Neural progenitor cell (in vitro differentiated cells): ENCODE measurements around the gene PLXNA4. TPM values are rescaled to one million over a fixed set of nuclear protein-coding genes. Genes with fewer than 3 reads are reported as not detected.

Source experiments
- DNase-seq: peaks from one replicate; pipeline ENCODE4 v3.0.0-alpha.2; 2016; ENCODE audit warnings: low spot score
- H2AFZ ChIP-seq: fragments of 200-600 bp; sonication (generic); replicated peaks from 2 replicates; pipeline ENCODE4 v1.6.1; 2016; ENCODE audit warnings: antibody characterized with exemption
- H3F3A ChIP-seq: fragments of 200-600 bp; sonication (generic); 2 replicates; pipeline ENCODE4 v1.6.1; 2016; ENCODE audit warnings: antibody characterized with exemption, low read depth
- H3K27ac ChIP-seq: fragments of 200-600 bp; sonication (generic); 2 replicates; pipeline ENCODE4 v1.5.1; 2016; ENCODE audit warnings: mild to moderate bottlenecking
- H3K27me3 ChIP-seq: fragments of 200-600 bp; sonication (generic); 2 replicates; pipeline ENCODE4 v1.6.1; 2016; ENCODE audit warnings: mild to moderate bottlenecking, moderate library complexity
- H3K36me3 ChIP-seq: fragments of 200-600 bp; sonication (generic); 2 replicates; pipeline ENCODE4 v1.5.1; 2016
- H3K4me1 ChIP-seq: fragments of 200-600 bp; sonication (generic); 2 replicates; pipeline ENCODE4 v1.6.1; 2016; ENCODE audit warnings: mixed run types
- H3K4me2 ChIP-seq: fragments of 200-600 bp; sonication (generic); 2 replicates; pipeline ENCODE4 v1.6.1; 2016
- H3K4me3 ChIP-seq: fragments of 200-600 bp; sonication (generic); 2 replicates; pipeline ENCODE4 v1.5.1; 2016
- H3K79me2 ChIP-seq: fragments of 200-600 bp; sonication (generic); 2 replicates; pipeline ENCODE4 v1.6.1; 2016; ENCODE audit warnings: low read depth
- H3K9ac ChIP-seq: fragments of 200-600 bp; sonication (generic); 2 replicates; pipeline ENCODE4 v1.6.1; 2016
- H3K9me3 ChIP-seq: fragments of 200-600 bp; sonication (generic); 2 replicates; pipeline ENCODE4 v1.5.1; 2016; ENCODE audit warnings: low read depth
- H4K20me1 ChIP-seq: fragments of 200-600 bp; sonication (generic); 2 replicates; pipeline ENCODE4 v1.6.1; 2016; ENCODE audit warnings: low read depth
- H3K27ac Mint-ChIP-seq: 3 replicates; pipeline ENCODE4 v1.8.0; 2021; ENCODE audit warnings: mixed read lengths
- H3K27me3 Mint-ChIP-seq: 2 replicates; pipeline ENCODE4 v1.8.0; 2022; ENCODE audit warnings: low read depth, mild to moderate bottlenecking, inconsistent platforms, moderate library complexity, mixed read lengths; ENCODE audit not compliant: insufficient read depth
- H3K36me3 Mint-ChIP-seq: 3 replicates; pipeline ENCODE4 v1.8.0; 2021; ENCODE audit warnings: mixed read lengths
- H3K4me1 Mint-ChIP-seq: 3 replicates; pipeline ENCODE4 v1.8.0; 2021; ENCODE audit warnings: mixed read lengths
- H3K4me3 Mint-ChIP-seq: 3 replicates; pipeline ENCODE4 v1.8.0; 2021; ENCODE audit warnings: mild to moderate bottlenecking, moderate library complexity, mixed read lengths
- H3K9me3 Mint-ChIP-seq: 3 replicates; pipeline ENCODE4 v1.8.0; 2020; ENCODE audit warnings: mixed read lengths
- CTCF ChIP-seq: fragments of 200-600 bp; sonication (generic); IDR thresholded peaks from 2 replicates; pipeline ENCODE4 v1.5.1; 2017; ENCODE audit warnings: antibody characterized with exemption, mild to moderate bottlenecking
- EZH2 ChIP-seq: fragments of 200-600 bp; sonication (generic); IDR thresholded peaks from 2 replicates; pipeline ENCODE4 v1.6.1; 2017; ENCODE audit warnings: antibody characterized with exemption, mild to moderate bottlenecking, moderate library complexity
- EZH2phosphoT487 ChIP-seq: fragments of 200-600 bp; sonication (generic); IDR thresholded peaks from 2 replicates; pipeline ENCODE4 v1.6.1; 2017; ENCODE audit warnings: antibody characterized with exemption
- total RNA-seq: library from RNA; depleted of rRNA; stranded (reverse); fragments of >200 nt; gene quantifications from 2 replicates; pipeline ENCODE4 v1.2.3, GENCODE V29; 2015; ENCODE audit warnings: low replicate concordance

PLXNA4 gene
- total RNA-seq, 1 donor from 2014 or later: 0.49 TPM

GRCh38 chr7:132161976-132162375, 414.3 kb downstream of the PLXNA4 start:
- H3K79me2 ChIP-seq: no peaks in the 10 kb centered on the region
- H3K27me3 ChIP-seq: no peaks in the 10 kb centered on the region
- Mint-ChIP-seq H3K27me3 (peaks cover 11% of the 10 kb centered on the region), H3K27ac (no peak overlapping the region), H3K4me1 (peaks cover 43% of the 10 kb centered on the region), H3K9me3 (no peaks in the 10 kb centered on the region), H3K36me3 (no peaks in the 10 kb centered on the region), H3K4me3 (no peak overlapping the region)
- no peaks in the 10 kb centered on the region for H3K36me3 ChIP-seq
- no peak for DNase-seq
- H3K27ac ChIP-seq: no peak overlapping the region
- no peaks in the 10 kb centered on the region for H4K20me1 ChIP-seq
- H3K4me2 ChIP-seq: no peak overlapping the region
- H3K9ac ChIP-seq: no peak overlapping the region
- no peaks in the 10 kb centered on the region for H3K9me3 ChIP-seq
- no peak overlapping the region for H3K4me3 ChIP-seq
- peaks cover 15% of the 10 kb centered on the region for H3K4me1 ChIP-seq
- no peak overlapping the region for H2AFZ ChIP-seq
- TF ChIP-seq CTCF (no peak), EZH2phosphoT487 (no peak), EZH2 (no peak)
- no peaks in the 10 kb centered on the region for H3F3A ChIP-seq

- peaks cover 43% of the 10 kb centered on the region for H3K4me1 Mint-ChIP-seq
Observed at GRCh38 chr7:132161533-132161915, 414.7 kb downstream of the PLXNA4 start.

GRCh38 chr7:132160611-132161532, 415.4 kb downstream of the PLXNA4 start:
- H3K9ac ChIP-seq: no peak overlapping the region
- no peaks in the 10 kb centered on the region for H3K9me3 ChIP-seq
- Mint-ChIP-seq H3K4me1 (peaks cover 43% of the 10 kb centered on the region), H3K27me3 (peaks cover 15% of the 10 kb centered on the region), H3K36me3 (no peaks in the 10 kb centered on the region), H3K27ac (no peak overlapping the region), H3K9me3 (no peaks in the 10 kb centered on the region), H3K4me3 (no peak overlapping the region)
- no peak overlapping the region for H3K27ac ChIP-seq
- no peak overlapping the region for H3K4me2 ChIP-seq
- H3K4me3 ChIP-seq: no peak overlapping the region
- no peak for TF ChIP-seq CTCF
- TF ChIP-seq EZH2phosphoT487: no peak
- no peak for TF ChIP-seq EZH2
- no peaks in the 10 kb centered on the region for H3K36me3 ChIP-seq
- H3F3A ChIP-seq: no peaks in the 10 kb centered on the region
- no peak for DNase-seq
- no peaks in the 10 kb centered on the region for H3K27me3 ChIP-seq
- H2AFZ ChIP-seq: no peak overlapping the region
- no peaks in the 10 kb centered on the region for H3K79me2 ChIP-seq
- H3K4me1 ChIP-seq: peaks cover 15% of the 10 kb centered on the region
- H4K20me1 ChIP-seq: no peaks in the 10 kb centered on the region

More at GRCh38 chr7:132161533-132161915, 414.7 kb downstream of the PLXNA4 start:
- Mint-ChIP-seq H3K36me3 (no peaks in the 10 kb centered on the region), H3K4me3 (no peak overlapping the region), H3K27me3 (peaks cover 11% of the 10 kb centered on the region), H3K9me3 (no peaks in the 10 kb centered on the region), H3K27ac (no peak overlapping the region)
- Histone ChIP-seq H3K9me3 (no peaks in the 10 kb centered on the region), H2AFZ (no peak overlapping the region), H3K36me3 (no peaks in the 10 kb centered on the region), H3K4me3 (no peak overlapping the region), H3F3A (no peaks in the 10 kb centered on the region), H3K4me2 (no peak overlapping the region), H3K27ac (no peak overlapping the region), H4K20me1 (no peaks in the 10 kb centered on the region), H3K27me3 (no peaks in the 10 kb centered on the region), H3K79me2 (no peaks in the 10 kb centered on the region), H3K9ac (no peak overlapping the region), H3K4me1 (peaks cover 15% of the 10 kb centered on the region)
- no peak for DNase-seq
- TF ChIP-seq EZH2phosphoT487: no peak
- no peak for TF ChIP-seq EZH2
- TF ChIP-seq CTCF: no peak
